ENCODE measurements around the gene GOLGA1.

GOLGA1 gene

GRCh38 chr9:124882231-124882630 lies 58.7 kb downstream of the GOLGA1 start:
- DNase-seq (ENCODE audit: low spot score) = no peak

DNA sequence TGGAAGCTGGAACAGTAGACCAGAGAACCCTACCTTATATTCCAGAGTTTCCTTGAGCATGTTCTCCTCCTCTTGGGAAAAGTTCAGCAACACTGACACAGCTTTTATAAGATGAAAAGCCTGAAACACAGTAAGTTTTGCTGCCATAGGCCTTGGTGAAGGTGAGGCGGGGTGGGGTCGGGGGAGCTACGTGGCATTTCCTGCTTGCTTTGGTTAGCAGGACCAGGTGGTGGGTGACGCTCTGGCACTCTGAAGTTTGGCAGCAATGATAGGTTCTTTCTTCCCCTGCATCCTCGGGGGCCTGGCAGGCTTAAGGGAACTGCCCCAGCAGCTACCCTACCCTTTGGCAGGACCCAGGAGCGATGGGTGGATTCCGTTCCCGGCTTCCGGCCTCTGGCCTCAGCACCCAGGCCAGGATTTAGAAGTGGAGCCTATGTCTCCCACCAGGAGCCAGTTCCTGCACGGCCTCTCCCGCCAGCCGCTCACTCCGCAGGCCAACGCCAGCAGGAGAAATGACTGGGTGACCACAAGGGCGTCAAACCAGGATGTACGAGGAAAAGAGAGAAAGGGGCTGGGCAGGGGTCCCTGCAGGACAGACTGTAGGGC lies 59.6 kb downstream of the GOLGA1 start:
- no peak for DNase-seq (ENCODE audit: low spot score)

- peak; percentile 70 for DNase-seq (ENCODE audit: low spot score)
Measured at GRCh38 chr9:124880501-124880900, 60.4 kb downstream of the GOLGA1 start.

GRCh38 chr9:124879226-124879625 lies 61.7 kb downstream of the GOLGA1 start:
- DNase-seq (ENCODE audit: low spot score) = no peak

DNA sequence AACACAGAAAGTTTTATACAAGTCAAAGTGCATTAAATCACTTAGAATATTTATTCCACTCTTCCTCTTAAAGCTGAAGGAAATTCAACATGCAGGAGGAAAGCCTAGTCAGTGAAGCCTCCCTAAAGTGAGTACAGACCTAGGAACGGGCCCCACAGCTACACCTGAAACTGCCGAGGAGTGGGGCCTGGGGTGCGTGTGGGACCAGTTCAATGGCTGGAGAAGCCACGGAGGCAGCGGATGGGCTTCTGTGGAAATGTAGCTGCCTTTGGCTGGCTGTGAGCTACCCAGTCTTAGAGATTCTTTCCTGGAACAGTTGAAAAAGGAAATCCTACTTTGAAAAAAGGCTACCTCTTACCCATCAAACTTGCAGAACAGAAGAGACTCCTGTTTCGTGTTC lies 62.4 kb downstream of the GOLGA1 start:
- DNase-seq (ENCODE audit: low spot score) = no peak

DNA sequence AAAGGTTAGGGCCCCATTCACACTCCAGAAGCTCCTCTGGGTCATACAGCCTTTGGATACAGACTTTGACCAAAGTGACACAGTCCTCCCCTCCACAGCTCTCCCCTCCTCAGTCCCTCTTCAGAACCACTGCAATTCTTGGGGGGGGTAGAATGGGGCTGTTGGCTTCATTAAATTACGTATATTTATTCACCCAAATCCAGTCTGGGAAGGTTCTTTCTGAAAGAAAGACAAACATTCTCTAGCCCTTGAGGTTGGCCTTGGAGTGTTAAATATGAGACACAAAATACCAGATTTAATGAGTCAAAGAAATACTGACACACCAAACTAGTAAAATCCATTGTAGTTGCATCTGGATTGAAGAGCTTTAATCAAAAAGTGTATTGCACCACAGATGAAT lies 62.9 kb downstream of the GOLGA1 start:
- no peak for DNase-seq (ENCODE audit: low spot score)

- DNase-seq (ENCODE audit: low spot score) = no peak
Measured at GRCh38 chr9:124877021-124877782, 63.7 kb downstream of the GOLGA1 start.

GRCh38 chr9:124875501-124875900 lies 65.4 kb downstream of the GOLGA1 start:
- no peak for DNase-seq (ENCODE audit: low spot score)

DNA sequence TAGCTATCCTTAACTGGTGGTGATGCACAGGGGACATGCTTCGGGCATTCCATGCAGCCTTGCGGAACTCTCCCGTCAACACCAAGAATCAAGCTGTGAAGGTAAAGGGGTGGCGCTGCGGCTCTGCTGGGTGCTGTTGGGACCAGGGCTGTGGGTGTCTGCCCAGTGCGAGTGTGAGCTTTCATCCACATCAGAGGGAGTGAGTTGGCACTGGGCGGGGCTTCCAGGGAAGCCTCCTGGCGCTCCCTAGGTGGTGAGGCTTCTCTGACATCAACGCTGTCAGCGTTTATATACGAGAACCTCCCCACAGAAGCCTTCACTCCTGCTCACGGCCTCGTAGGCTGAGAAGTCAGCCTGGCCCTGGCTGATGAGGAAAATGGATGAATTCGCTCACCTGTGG lies 67.2 kb downstream of the GOLGA1 start:
- DNase-seq (ENCODE audit: low spot score) = no peak

GRCh38 chr9:124871156-124871561 lies 69.7 kb downstream of the GOLGA1 start:
- no peak for DNase-seq (ENCODE audit: low spot score)

DNA sequence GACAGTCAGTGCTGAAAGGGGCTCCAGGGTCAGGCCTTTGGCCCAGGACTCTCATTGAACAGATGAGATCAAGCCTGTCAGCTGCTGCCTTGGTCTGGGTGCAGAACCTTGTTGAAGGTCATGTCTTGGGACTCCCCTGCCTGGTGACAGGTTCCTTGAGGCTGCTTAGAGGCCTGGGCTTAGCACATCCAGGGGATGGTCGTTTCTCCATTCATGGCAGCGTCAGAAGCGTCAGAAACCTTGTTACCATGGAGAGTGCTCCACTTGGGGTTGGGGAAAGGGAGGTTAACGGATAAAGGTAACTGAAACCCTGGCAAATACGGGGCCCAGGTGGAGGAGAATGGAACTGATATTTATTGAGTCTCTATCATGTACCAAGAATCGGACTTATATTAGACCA lies 70.2 kb downstream of the GOLGA1 start:
- DNase-seq (ENCODE audit: low spot score) = no peak

- DNase-seq (ENCODE audit: low spot score) = no peak
Measured at GRCh38 chr9:124869986-124870560, 70.8 kb downstream of the GOLGA1 start.

DNA sequence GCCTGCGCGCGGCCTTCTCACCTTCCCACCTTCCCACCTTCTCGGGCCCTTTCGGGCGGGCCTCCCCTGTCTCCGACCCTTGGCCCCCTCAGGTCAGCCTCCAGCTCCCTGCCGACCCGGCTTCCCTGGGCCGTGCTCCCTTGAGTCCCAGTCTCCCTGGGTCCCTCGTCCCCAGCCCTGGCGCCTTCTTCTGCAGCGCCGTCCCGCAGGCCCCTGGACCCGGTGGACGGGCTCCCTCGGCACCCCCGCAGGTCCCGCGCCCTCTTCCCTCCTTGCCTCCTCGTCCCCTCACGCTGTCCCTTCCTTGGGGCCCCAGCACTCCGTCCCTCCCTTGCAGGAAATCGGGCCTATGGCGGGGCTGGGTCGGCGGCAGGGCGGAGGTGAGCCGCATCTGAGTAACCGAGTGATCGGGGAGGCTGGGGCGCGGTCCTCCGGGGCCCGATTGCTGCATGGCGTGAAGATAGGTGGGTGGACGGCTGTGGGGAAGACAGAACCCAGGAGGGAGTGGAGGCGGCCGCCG lies 71.4 kb downstream of the GOLGA1 start:
- DNase-seq (ENCODE audit: low spot score) = no peak

GRCh38 chr9:124868511-124869465 lies 72.1 kb downstream of the GOLGA1 start:
- peak; percentile 88 for DNase-seq (ENCODE audit: low spot score)

DNA sequence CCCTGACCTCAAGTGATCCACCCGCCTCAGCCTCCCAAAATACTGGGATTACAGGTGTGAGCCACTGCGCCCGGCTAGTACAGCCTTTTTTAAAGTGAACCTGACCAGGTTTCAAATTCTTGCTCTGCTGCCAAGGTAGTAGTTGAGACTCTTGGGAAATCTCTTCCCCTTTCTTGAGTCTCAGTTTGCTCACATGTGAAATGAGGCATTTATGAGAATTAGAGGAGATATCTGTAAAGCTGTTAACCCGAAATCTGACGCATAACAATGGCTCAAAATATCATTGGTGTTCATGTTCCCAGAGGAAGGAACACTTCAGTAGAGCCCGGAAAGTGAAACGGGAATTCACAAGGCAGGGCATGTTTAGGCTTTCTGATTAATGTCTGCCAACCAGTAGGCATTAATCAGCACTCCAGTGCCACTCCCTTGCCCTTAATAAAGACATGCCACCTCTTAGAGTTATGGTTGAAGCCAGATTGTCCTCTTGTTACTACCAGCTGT lies 77.5 kb downstream of the GOLGA1 start:
- DNase-seq (ENCODE audit: low spot score) = no peak

DNA sequence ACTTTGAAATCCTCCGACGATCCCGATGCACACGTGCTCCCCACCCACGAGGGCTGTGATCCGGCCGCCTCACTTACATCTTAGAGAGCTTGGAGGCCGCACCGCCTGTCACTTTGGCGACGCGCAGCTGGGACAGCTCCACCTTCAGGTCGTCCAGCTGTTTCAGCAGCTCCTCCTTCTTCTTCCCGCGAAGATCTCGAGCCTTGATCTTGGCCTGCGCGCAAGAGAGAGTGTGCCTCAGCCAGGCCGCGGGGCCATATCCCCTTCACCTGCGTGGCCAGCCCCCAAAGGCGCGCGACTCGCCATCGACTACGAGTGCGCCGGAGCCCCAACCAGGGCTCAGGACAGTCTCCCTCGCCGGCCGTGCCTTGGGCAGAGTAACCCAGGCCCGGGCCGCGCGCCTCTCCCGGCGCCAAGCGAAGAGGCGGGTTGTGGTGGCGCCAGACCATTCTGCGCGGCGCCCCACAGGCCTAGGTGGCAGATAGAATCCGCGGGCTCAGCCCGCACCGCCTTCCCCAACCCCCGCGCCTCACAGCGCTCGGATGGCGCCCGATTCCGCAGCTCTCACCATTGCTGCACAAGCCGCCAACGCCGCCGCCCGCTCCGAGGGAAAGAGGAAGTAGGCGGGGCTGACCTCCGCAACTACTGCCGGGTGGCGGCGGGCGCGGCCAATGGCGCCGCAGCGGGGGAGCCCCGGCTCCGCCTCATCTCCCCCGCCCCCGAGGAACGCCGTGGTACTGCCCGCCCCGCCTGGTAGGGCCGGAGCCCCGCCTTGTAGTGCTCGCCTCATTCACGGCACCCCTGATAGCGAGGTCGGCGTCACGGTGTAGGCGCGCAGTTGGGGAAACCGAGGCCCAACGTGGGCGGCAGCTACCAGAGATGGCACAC lies 79.3 kb downstream of the GOLGA1 start, which contains the start of the genes ARPC5L and RPL35:
Gene ARPC5L (plus strand): TSS at position 789 of the 888 bp plus-strand sequence. CDS start 7,161 bp downstream, outside the sequence.
Gene RPL35 (minus strand): TSS at position 616 of the 888 bp plus-strand sequence. CDS start 45 bp downstream, at position 571.
- peak; percentile 94 for DNase-seq (ENCODE audit: low spot score)

DNA sequence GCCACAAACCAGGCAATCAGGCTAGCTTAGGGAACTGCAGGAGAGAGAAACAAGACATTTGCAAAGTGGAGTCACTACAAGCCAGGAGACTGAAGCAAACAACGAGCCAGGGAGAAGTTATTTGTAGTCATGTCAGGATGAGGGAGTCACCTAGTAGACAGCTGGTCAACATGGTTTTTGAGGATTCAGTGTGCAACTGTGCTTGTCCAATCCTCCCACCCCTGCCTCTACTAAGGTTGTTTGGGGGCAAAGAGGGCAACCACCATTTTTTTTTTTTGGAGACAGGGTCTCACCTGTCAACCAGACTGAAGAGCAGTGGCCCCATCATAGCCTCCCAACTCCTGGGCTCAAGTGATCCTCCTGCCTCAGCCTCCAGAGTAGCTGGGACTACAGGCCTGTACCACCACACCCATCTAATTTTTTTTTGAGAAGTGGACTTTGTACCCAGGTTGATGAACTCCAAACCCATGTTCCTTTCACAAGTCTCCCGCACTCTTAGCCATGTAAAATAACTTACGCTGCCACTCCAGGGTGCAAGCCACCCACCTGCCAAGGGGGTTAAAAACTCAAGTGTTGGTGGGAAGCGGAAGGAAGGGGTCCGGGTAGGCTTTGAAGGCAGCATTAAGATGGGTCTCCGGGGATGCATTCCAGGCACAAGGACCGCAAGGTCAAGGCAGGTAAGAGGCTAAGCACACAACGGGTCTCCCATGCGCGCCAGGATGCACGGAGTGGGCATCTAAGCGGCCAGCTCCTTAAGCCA lies 80.1 kb downstream of the GOLGA1 start:
- DNase-seq (ENCODE audit: low spot score) = no peak

DNA sequence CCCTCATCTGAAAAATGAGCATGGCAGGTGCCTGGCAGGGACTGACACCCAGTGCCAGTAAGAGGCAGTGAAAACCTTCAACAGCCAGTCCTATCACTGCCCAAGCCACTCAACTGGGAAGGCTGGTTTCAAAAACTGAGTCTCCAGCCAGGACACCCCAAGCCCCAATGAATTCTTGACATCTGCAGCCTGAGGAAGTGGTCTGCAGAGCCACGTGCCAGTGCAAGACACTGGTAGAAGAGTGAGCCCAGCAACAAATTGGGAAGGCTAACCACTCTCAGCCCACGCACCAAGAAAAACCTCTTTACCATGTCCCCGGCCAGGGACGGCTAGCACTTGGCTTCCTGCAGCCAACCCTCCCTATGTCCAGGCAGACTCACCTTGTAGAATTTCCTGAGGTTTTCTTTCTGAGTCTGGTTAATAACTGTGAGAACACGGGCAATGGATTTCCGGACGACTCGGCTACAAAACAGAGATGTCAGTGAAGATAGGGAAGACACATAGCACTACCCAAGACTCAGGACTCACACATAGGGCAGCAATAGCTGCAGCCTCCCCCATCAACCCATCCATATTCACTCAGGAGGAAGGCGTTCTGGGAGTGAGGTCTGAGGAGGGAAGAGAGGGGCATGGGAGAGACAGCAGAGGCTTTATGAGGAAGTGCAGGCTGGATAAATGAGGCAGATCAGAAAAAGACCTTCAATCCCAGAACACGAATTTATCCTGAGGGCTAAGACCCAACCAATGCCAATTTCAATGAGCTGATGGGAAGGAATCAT lies 80.9 kb downstream of the GOLGA1 start:
- DNase-seq (ENCODE audit: low spot score) = no peak

Measured in putamen (tissue), 1 donor.